GM11168 (cell line): ENCODE data around the gene CYTH2.
"Not testable (repeated sequence)": the region's sequence is repeated elsewhere in the genome, so short reads cannot be mapped to it uniquely, and the experiment has no call there.

ENCODE experiments used
- in situ Hi-C: fragments of 300-500 bp; cut with MboI; formaldehyde crosslinking; loops from one replicate; pipeline ENCODE4 v1.12.0; 2022; ENCODE audit warnings: low sequenced_read_pairs; ENCODE audit not compliant: unreplicated experiment

Gene CYTH2

GRCh38 chr19:48510421-48511268 is 41.5 kb downstream of the CYTH2 start:
- in situ Hi-C loops, result no loop called here

- in situ Hi-C loops, result no loop called here
These were observed 42.2 kb downstream of the CYTH2 start for GRCh38 chr19:48511321-48511731.

- in situ Hi-C loops, result no loop called here
These were observed 42.8 kb downstream of the CYTH2 start, which contains the start of gene LMTK3 for GRCh38 chr19:48511800-48512503. TSS of gene LMTK3 (minus strand) at chr19:48511835. CDS start at chr19:48511576, 259 bp downstream.

GRCh38 chr19:48512504-48513288 is 43.5 kb downstream of the CYTH2 start:
- in situ Hi-C loops, result no loop called here

- in situ Hi-C loops, result no loop called here
These were observed 44.3 kb downstream of the CYTH2 start for GRCh38 chr19:48513289-48514122.

- in situ Hi-C loops, result no loop called here
These were observed 44.9 kb downstream of the CYTH2 start for GRCh38 chr19:48514123-48514458.

GRCh38 chr19:48516536-48516935 is 47.4 kb downstream of the CYTH2 start:
- in situ Hi-C loops, result no loop called here

GRCh38 chr19:48518207-48518606 is 49.0 kb downstream of the CYTH2 start:
- in situ Hi-C loops, result no loop called here

GRCh38 chr19:48519426-48519825 is 50.3 kb downstream of the CYTH2 start:
- in situ Hi-C loops, result not testable (repeated sequence)

GRCh38 chr19:48520134-48520533 is 51.0 kb downstream of the CYTH2 start:
- in situ Hi-C loops, result no loop called here

GRCh38 chr19:48524221-48524620 is 55.1 kb downstream of the CYTH2 start:
- in situ Hi-C loops, result no loop called here

GRCh38 chr19:48524732-48525131 is 55.6 kb downstream of the CYTH2 start:
- in situ Hi-C loops, result no loop called here

GRCh38 chr19:48529156-48529555 is 60.0 kb downstream of the CYTH2 start:
- in situ Hi-C loops, result no loop called here

- in situ Hi-C loops, result no loop called here
These were observed 61.0 kb downstream of the CYTH2 start for GRCh38 chr19:48530066-48530720.

GRCh38 chr19:48530770-48531169 is 61.6 kb downstream of the CYTH2 start:
- in situ Hi-C loops, result no loop called here
